ENCODE measurements around the gene MTMR3.
"Not testable (repeated sequence)": the region's sequence is repeated elsewhere in the genome, so short reads cannot be mapped to it uniquely, and the experiment has no call there.

Gene MTMR3

DNA sequence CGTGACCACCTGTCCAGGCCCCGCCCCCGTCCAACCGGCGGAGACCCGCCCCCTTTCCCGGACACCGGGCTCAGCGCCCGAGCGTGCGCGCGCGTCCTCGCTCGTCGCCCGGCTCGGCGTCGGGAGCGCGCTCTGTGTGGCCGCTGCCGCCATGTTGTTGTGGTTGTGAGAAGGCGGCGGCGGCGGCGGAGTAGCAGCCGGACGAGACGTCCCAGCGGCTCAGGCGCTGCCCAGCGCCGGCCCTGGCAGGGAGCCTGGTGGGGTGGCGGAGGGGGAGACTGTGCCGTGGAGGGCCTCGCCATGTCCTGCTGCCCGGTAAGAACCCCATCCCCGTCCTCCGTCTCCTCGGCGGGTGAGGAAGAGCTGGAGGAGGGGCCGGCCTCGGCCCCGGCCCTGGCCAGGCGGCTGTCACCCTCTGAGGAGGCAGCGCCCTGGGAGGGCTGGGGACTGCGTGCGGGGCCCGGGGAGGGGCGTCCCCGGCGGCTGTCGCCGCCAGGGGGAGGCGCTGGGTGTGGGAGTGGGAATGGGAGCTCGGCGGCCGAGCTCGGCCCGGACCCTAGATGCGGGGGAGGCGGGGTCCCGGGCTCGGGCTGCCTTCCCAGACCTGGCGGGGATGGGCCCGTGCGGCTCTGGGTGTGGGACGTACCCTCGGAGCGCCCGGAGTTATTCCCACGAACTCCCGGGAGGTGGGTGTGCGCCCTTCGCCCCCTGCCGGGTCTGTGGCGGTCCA lies at the start of gene MTMR3:
TSS of gene MTMR3 (plus strand) at position 130 of the 730 bp plus-strand sequence. CDS start 87,886 bp downstream, outside the sequence.
- H3K27ac ChIP-seq (ENCODE audit: low read length): no peak within 1 kb of the TSS

DNA sequence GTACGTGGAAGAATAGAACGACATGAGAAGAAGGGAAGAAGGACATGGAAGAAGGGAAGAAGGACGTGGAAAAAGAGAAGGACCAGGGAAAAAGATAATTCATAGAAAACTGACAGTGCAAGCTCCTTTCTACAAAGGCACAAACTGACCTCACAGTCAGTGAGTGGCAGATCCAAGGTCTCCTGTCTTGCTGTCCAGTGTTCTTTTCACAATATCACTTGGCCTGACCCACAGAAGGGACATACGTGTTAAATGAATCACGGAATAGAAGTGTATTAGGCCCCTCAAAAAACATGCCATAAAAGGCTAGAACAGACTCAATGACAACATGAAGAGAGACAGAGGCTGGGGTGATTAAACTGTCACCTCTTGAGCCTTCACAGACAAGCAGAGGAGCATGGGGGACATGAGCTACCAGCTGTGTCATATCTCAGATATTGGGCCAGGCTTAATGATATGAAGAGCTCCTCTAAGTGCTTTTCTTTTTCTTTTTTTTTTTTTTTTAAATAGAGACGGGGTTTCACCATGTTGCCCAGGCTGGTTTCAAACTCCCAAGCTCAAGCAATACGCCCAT lies 49.5 kb upstream of the MTMR3 start:
- Histone ChIP-seq H3K9me3 (ENCODE audit: insufficient read depth, low read depth, low read length) (no peaks in the 10 kb centered on the region), H3K9ac (ENCODE audit: low read depth, low read length) (no peak overlapping the region), H3K36me3 (ENCODE audit: insufficient read depth, low read depth, low read length) (peaks cover 29% of the 10 kb centered on the region), H3K27me3 (ENCODE audit: insufficient read depth, low read length) (no peaks in the 10 kb centered on the region), H3K27ac (ENCODE audit: low read length) (no peak overlapping the region), H3K4me1 (ENCODE audit: insufficient read depth, low read length) (peaks cover 2% of the 10 kb centered on the region; the same call in 1 of the 2 replicates), H3K4me3 (ENCODE audit: low read length) (no peak overlapping the region)

More for the DNA sequence above, at the start of gene MTMR3:
- Histone ChIP-seq H3K4me1 (ENCODE audit: insufficient read depth, low read length) (peaks cover 13% of the 10 kb centered on the region), H3K9me3 (ENCODE audit: insufficient read depth, low read depth, low read length) (no peaks in the 10 kb centered on the region), H3K9ac (ENCODE audit: low read depth, low read length) (peak within 1 kb of the TSS; percentile 77; the same call in 1 of the 2 replicates), H3K36me3 (ENCODE audit: insufficient read depth, low read depth, low read length) (no peaks in the 10 kb centered on the region), H3K4me3 (ENCODE audit: low read length) (peak within 1 kb of the TSS; percentile 68), H3K27me3 (ENCODE audit: insufficient read depth, low read length) (no peaks in the 10 kb centered on the region)

- Histone ChIP-seq H3K27me3 (ENCODE audit: insufficient read depth, low read length) (no peaks in the 10 kb centered on the region), H3K36me3 (ENCODE audit: insufficient read depth, low read depth, low read length) (peaks cover 29% of the 10 kb centered on the region), H3K9me3 (ENCODE audit: insufficient read depth, low read depth, low read length) (no peaks in the 10 kb centered on the region), H3K4me3 (ENCODE audit: low read length) (no peak overlapping the region), H3K9ac (ENCODE audit: low read depth, low read length) (no peak overlapping the region), H3K4me1 (ENCODE audit: insufficient read depth, low read length) (peaks cover 4% of the 10 kb centered on the region; the same call in 1 of the 2 replicates), H3K27ac (ENCODE audit: low read length) (no peak overlapping the region)
Observed at GRCh38 chr22:29834046-29834445, 48.9 kb upstream of the MTMR3 start.

- H3K27ac ChIP-seq (ENCODE audit: low read length); H3K9ac ChIP-seq (ENCODE audit: low read depth, low read length); H3K4me3 ChIP-seq (ENCODE audit: low read length); H3K4me1 ChIP-seq (ENCODE audit: insufficient read depth, low read length); H3K27me3 ChIP-seq (ENCODE audit: insufficient read depth, low read length); H3K9me3 ChIP-seq (ENCODE audit: insufficient read depth, low read depth, low read length): not testable (repeated sequence)
- H3K36me3 ChIP-seq (ENCODE audit: insufficient read depth, low read depth, low read length): peaks cover 16% of the 10 kb centered on the region
Observed at GRCh38 chr22:29836791-29837370, 46.1 kb upstream of the MTMR3 start.

DNA sequence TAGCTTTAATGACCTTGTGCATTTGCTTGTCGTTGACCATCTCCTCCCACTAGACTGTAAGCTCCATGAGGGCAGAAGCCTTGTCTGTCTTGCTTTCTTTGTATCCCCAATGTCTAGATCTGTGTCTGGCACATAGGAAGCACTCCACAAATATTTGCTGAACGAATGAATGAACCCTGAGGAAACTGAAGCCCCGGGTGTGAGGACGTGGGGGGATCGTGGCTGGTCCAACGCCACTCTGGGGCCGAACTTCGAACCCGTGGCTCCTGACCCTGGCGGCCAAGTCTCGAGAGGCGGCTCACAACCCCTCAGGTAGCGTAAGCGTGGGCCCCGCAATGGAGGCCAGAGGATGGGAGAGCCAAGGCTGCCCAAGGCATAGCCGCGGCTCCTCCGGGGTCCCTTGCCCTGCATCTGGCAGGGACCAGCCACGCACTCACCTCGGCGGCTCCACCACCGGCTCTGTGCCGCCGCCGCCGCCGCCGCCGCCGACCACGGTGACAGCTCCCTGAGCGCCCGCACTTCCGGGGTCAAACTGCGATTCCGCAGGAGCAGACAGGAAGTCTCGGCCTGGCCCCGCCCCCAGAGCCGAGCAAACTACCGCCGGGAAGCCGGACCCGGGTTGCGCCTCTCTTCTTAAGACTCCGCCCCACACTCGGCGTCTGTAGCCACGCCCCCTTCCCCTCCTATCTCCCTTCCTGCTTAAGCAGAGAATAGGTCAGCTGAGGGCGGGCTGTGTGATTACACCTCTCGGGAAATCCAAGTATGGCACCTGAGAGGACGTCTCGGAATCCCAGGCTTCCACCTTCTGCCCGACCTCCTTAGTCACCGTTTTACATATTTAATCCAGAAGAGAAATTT lies 45.0 kb upstream of the MTMR3 start, which contains the start of gene ASCC2:
TSS of gene ASCC2 (minus strand) at position 534 of the 858 bp plus-strand sequence. CDS start 5,949 bp downstream, outside the sequence.
- Histone ChIP-seq H3K36me3 (ENCODE audit: insufficient read depth, low read depth, low read length) (peaks cover 13% of the 10 kb centered on the region), H3K4me3 (ENCODE audit: low read length) (peak within 1 kb of the TSS; percentile 93), H3K27ac (ENCODE audit: low read length) (no peak within 1 kb of the TSS), H3K4me1 (ENCODE audit: insufficient read depth, low read length) (peaks cover 4% of the 10 kb centered on the region; the same call in 1 of the 2 replicates), H3K27me3 (ENCODE audit: insufficient read depth, low read length) (no peaks in the 10 kb centered on the region), H3K9ac (ENCODE audit: low read depth, low read length) (peak within 1 kb of the TSS; percentile 81; the same call in 1 of the 2 replicates), H3K9me3 (ENCODE audit: insufficient read depth, low read depth, low read length) (no peaks in the 10 kb centered on the region)

- Histone ChIP-seq H3K4me3 (ENCODE audit: low read length) (peak overlapping the region; percentile 93), H3K9me3 (ENCODE audit: insufficient read depth, low read depth, low read length) (no peaks in the 10 kb centered on the region), H3K4me1 (ENCODE audit: insufficient read depth, low read length) (peaks cover 4% of the 10 kb centered on the region; the same call in 1 of the 2 replicates), H3K9ac (ENCODE audit: low read depth, low read length) (peak overlapping the region; percentile 81; the same call in 1 of the 2 replicates), H3K27ac (ENCODE audit: low read length) (no peak overlapping the region), H3K36me3 (ENCODE audit: insufficient read depth, low read depth, low read length) (peaks cover 7% of the 10 kb centered on the region; the same call in 1 of the 2 replicates), H3K27me3 (ENCODE audit: insufficient read depth, low read length) (no peaks in the 10 kb centered on the region)
Observed at GRCh38 chr22:29838599-29838956, 44.4 kb upstream of the MTMR3 start.

DNA sequence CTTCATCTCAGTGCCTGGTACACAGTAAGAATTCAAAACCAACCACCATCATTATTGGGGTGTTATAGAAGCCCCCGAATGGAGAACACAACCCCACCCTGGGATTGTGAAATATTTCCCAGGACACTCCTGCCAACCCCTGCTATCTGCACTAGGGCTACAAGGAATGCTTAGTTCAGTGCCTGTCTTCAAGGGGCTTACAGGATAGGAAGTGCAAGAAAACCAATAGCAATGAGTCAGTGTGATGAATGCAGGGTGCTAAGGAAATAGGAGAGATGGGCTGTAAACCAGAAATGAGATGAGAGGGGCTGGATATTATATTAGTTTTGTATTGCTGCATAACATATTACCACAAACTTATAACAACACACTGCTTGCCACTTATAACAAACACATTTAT lies 43.9 kb upstream of the MTMR3 start:
- H3K9me3 ChIP-seq (ENCODE audit: insufficient read depth, low read depth, low read length): no peaks in the 10 kb centered on the region
- peaks cover 4% of the 10 kb centered on the region; the same call in 1 of the 2 replicates for H3K36me3 ChIP-seq (ENCODE audit: insufficient read depth, low read depth, low read length)
- H3K27ac ChIP-seq (ENCODE audit: low read length): no peak overlapping the region
- no peaks in the 10 kb centered on the region for H3K27me3 ChIP-seq (ENCODE audit: insufficient read depth, low read length)
- H3K4me1 ChIP-seq (ENCODE audit: insufficient read depth, low read length): peaks cover 4% of the 10 kb centered on the region; the same call in 1 of the 2 replicates
- no peak overlapping the region for H3K4me3 ChIP-seq (ENCODE audit: low read length)
- peak overlapping the region; percentile 81; the same call in 1 of the 2 replicates for H3K9ac ChIP-seq (ENCODE audit: low read depth, low read length)

DNA sequence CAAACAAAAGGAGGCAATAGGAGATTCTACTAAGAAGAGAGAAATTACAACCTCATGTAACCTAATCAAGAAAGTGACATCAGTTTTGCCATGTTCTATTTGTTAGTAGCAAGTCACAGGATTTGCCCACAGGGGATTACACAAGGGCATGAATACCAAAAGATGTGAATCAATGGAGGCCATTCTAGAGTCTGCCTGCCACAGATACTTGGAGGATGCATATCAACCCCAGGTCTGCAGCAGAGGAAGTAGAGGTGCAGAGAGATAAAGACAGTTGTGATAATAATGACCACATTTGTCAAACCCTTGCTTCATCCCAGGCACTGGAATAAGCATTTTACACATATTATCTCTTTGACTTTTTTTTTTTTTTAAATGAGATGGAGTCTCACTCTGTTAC lies 42.5 kb upstream of the MTMR3 start:
- no peaks in the 10 kb centered on the region for H3K27me3 ChIP-seq (ENCODE audit: insufficient read depth, low read length)
- no peak overlapping the region for H3K27ac ChIP-seq (ENCODE audit: low read length)
- no peak overlapping the region for H3K4me3 ChIP-seq (ENCODE audit: low read length)
- H3K4me1 ChIP-seq (ENCODE audit: insufficient read depth, low read length): peaks cover 4% of the 10 kb centered on the region; the same call in 1 of the 2 replicates
- H3K9ac ChIP-seq (ENCODE audit: low read depth, low read length): no peak overlapping the region
- no peaks in the 10 kb centered on the region for H3K9me3 ChIP-seq (ENCODE audit: insufficient read depth, low read depth, low read length)
- H3K36me3 ChIP-seq (ENCODE audit: insufficient read depth, low read depth, low read length): no peaks in the 10 kb centered on the region

GRCh38 chr22:29842172-29842571 lies 40.8 kb upstream of the MTMR3 start:
- Histone ChIP-seq H3K9ac (ENCODE audit: low read depth, low read length) (no peak overlapping the region), H3K27me3 (ENCODE audit: insufficient read depth, low read length) (no peaks in the 10 kb centered on the region), H3K4me3 (ENCODE audit: low read length) (no peak overlapping the region), H3K9me3 (ENCODE audit: insufficient read depth, low read depth, low read length) (peaks cover 5% of the 10 kb centered on the region; the same call in 1 of the 2 replicates), H3K36me3 (ENCODE audit: insufficient read depth, low read depth, low read length) (no peaks in the 10 kb centered on the region), H3K27ac (ENCODE audit: low read length) (no peak overlapping the region), H3K4me1 (ENCODE audit: insufficient read depth, low read length) (peaks cover 4% of the 10 kb centered on the region; the same call in 1 of the 2 replicates)

DNA sequence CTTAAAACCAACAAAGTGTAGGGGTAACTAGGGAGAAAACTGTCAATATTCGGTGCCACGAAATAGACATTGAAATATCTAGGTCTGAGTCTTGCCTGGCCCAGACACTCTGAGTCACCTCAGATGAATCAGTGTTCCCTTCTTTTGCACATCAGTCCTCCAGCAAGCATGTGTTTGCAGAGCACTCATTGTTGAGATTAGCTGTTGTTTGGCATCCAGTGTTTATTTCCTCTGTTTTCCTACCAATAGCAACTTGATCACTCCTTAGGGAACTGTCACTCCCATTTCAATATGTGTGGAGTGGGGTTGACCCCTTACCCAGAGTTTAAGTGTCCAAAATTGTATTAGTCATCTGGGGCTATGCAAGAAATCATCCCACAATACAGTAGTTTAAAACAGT lies 40.2 kb upstream of the MTMR3 start:
- Histone ChIP-seq H3K27ac (ENCODE audit: low read length) (no peak overlapping the region), H3K36me3 (ENCODE audit: insufficient read depth, low read depth, low read length) (no peaks in the 10 kb centered on the region), H3K9ac (ENCODE audit: low read depth, low read length) (no peak overlapping the region), H3K9me3 (ENCODE audit: insufficient read depth, low read depth, low read length) (peaks cover 5% of the 10 kb centered on the region; the same call in 1 of the 2 replicates), H3K4me1 (ENCODE audit: insufficient read depth, low read length) (peaks cover 4% of the 10 kb centered on the region; the same call in 1 of the 2 replicates), H3K4me3 (ENCODE audit: low read length) (no peak overlapping the region), H3K27me3 (ENCODE audit: insufficient read depth, low read length) (no peaks in the 10 kb centered on the region)

GRCh38 chr22:29846290-29846689 lies 36.7 kb upstream of the MTMR3 start:
- Histone ChIP-seq H3K4me3 (ENCODE audit: low read length) (no peak overlapping the region), H3K4me1 (ENCODE audit: insufficient read depth, low read length) (no peaks in the 10 kb centered on the region), H3K9ac (ENCODE audit: low read depth, low read length) (no peak overlapping the region), H3K27me3 (ENCODE audit: insufficient read depth, low read length) (no peaks in the 10 kb centered on the region), H3K9me3 (ENCODE audit: insufficient read depth, low read depth, low read length) (peaks cover 5% of the 10 kb centered on the region; the same call in 1 of the 2 replicates), H3K36me3 (ENCODE audit: insufficient read depth, low read depth, low read length) (no peaks in the 10 kb centered on the region), H3K27ac (ENCODE audit: low read length) (no peak overlapping the region)
